ENCODE measurements around the gene SOX13.

Gene SOX13

GRCh38 chr1:204098683-204099082, 25.8 kb downstream of the SOX13 start:
- no peak for TF ChIP-seq CTCF (IDR thresholded peaks at IDR 0.05)

GRCh38 chr1:204102029-204102611, 29.2 kb downstream of the SOX13 start:
- no peak for TF ChIP-seq CTCF (IDR thresholded peaks at IDR 0.05)

- TF ChIP-seq CTCF (IDR thresholded peaks at IDR 0.05) = no peak
Measured at GRCh38 chr1:204102739-204103430, 30.0 kb downstream of the SOX13 start.

GRCh38 chr1:204103431-204103741, 30.5 kb downstream of the SOX13 start:
- TF ChIP-seq CTCF (IDR thresholded peaks at IDR 0.05) = no peak

GRCh38 chr1:204104331-204105130, 31.6 kb downstream of the SOX13 start:
- TF ChIP-seq CTCF (IDR thresholded peaks at IDR 0.05) = no peak

- TF ChIP-seq CTCF (IDR thresholded peaks at IDR 0.05) = no peak
Measured at GRCh38 chr1:204105131-204105515, 32.2 kb downstream of the SOX13 start.

- TF ChIP-seq CTCF (IDR thresholded peaks at IDR 0.05) = no peak
Measured at GRCh38 chr1:204106825-204107224, 33.9 kb downstream of the SOX13 start.
